ENCODE data around the gene UBR2.

Gene UBR2

DNA sequence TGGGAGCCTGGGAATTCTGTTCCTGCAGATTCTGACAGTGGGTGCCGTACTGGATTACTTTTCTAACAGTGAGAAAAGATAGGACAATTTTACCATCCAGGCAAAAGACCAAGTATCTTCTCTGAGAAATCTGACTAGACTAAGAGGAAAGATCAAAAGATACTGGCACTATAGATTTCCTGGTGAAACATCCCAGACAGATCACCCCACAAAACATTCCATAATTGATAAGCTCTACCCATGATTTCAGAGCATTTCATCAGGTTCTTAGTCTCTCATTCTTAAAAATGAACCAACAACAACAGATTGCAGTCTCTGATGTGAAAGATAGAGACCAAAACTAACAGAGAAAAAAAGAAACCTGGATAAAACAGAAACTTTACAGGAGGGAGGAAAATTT is 13.6 kb upstream of the UBR2 start:
- TF ChIP-seq, protein P1, sequence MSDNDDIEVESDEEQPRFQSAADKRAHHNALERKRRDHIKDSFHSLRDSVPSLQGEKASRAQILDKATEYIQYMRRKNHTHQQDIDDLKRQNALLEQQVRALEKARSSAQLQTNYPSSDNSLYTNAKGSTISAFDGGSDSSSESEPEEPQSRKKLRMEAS (IDR thresholded peaks at IDR 0.05): no peak
- TF ChIP-seq YY1 (IDR thresholded peaks at IDR 0.05; ENCODE audit: low read depth): no peak
- no peak for TF ChIP-seq TAF1 (IDR thresholded peaks at IDR 0.05; ENCODE audit: low read depth)
- TF ChIP-seq EP300 (IDR thresholded peaks at IDR 0.05; ENCODE audit: borderline replicate concordance): no peak
- TF ChIP-seq TEAD4 (IDR thresholded peaks at IDR 0.05): no peak
- TF ChIP-seq RAD21 (IDR thresholded peaks at IDR 0.05; ENCODE audit: low read depth): no peak
- no peak for TF ChIP-seq NFIC (IDR thresholded peaks at IDR 0.05)
- no peak for TF ChIP-seq CREB1 (IDR thresholded peaks at IDR 0.05; ENCODE audit: low read depth)
- no peak for TF ChIP-seq TCF12 (IDR thresholded peaks at IDR 0.05; ENCODE audit: low read depth)
- TF ChIP-seq, protein P2, sequence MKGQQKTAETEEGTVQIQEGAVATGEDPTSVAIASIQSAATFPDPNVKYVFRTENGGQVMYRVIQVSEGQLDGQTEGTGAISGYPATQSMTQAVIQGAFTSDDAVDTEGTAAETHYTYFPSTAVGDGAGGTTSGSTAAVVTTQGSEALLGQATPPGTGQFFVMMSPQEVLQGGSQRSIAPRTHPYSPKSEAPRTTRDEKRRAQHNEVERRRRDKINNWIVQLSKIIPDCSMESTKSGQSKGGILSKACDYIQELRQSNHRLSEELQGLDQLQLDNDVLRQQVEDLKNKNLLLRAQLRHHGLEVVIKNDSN (IDR thresholded peaks at IDR 0.05): no peak
- no peak for TF ChIP-seq ZBTB7A (IDR thresholded peaks at IDR 0.05; ENCODE audit: low read depth)
- no peak for TF ChIP-seq FOXM1 (IDR thresholded peaks at IDR 0.05; ENCODE audit: borderline replicate concordance, low read depth)
- TF ChIP-seq, protein P3, sequence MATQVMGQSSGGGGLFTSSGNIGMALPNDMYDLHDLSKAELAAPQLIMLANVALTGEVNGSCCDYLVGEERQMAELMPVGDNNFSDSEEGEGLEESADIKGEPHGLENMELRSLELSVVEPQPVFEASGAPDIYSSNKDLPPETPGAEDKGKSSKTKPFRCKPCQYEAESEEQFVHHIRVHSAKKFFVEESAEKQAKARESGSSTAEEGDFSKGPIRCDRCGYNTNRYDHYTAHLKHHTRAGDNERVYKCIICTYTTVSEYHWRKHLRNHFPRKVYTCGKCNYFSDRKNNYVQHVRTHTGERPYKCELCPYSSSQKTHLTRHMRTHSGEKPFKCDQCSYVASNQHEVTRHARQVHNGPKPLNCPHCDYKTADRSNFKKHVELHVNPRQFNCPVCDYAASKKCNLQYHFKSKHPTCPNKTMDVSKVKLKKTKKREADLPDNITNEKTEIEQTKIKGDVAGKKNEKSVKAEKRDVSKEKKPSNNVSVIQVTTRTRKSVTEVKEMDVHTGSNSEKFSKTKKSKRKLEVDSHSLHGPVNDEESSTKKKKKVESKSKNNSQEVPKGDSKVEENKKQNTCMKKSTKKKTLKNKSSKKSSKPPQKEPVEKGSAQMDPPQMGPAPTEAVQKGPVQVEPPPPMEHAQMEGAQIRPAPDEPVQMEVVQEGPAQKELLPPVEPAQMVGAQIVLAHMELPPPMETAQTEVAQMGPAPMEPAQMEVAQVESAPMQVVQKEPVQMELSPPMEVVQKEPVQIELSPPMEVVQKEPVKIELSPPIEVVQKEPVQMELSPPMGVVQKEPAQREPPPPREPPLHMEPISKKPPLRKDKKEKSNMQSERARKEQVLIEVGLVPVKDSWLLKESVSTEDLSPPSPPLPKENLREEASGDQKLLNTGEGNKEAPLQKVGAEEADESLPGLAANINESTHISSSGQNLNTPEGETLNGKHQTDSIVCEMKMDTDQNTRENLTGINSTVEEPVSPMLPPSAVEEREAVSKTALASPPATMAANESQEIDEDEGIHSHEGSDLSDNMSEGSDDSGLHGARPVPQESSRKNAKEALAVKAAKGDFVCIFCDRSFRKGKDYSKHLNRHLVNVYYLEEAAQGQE (IDR thresholded peaks at IDR 0.05; ENCODE audit: low read depth): no peak
- no peak for TF ChIP-seq EGR1 (IDR thresholded peaks at IDR 0.05)
- no peak for TF ChIP-seq CEBPB (IDR thresholded peaks at IDR 0.05)

DNA sequence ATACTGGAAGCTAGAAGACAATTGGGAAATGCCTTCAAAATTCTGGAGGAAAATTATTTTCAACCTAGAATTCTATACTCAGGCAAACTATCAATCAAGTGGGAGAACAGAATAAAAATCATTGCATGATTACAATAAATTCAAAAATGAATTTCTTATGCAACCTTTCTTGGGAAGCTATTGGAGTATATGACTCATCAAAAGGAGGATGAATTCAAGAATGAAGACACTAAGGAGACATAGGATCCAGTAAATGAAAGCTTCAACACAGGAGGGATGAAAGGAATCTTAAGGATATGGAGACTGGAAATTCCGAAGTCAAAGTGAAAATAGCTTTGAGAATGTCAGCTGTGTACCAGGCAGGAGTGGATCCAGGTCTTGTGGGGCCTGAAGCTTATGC is 12.6 kb upstream of the UBR2 start:
- TF ChIP-seq, protein P2 (IDR thresholded peaks at IDR 0.05): no peak
- TF ChIP-seq CEBPB (IDR thresholded peaks at IDR 0.05) (no peak), TAF1 (IDR thresholded peaks at IDR 0.05; ENCODE audit: low read depth) (no peak), RAD21 (IDR thresholded peaks at IDR 0.05; ENCODE audit: low read depth) (no peak), ZBTB7A (IDR thresholded peaks at IDR 0.05; ENCODE audit: low read depth) (no peak), TEAD4 (IDR thresholded peaks at IDR 0.05) (no peak)
- TF ChIP-seq, protein P3 (IDR thresholded peaks at IDR 0.05; ENCODE audit: low read depth): no peak
- TF ChIP-seq, protein P1 (IDR thresholded peaks at IDR 0.05): no peak

DNA sequence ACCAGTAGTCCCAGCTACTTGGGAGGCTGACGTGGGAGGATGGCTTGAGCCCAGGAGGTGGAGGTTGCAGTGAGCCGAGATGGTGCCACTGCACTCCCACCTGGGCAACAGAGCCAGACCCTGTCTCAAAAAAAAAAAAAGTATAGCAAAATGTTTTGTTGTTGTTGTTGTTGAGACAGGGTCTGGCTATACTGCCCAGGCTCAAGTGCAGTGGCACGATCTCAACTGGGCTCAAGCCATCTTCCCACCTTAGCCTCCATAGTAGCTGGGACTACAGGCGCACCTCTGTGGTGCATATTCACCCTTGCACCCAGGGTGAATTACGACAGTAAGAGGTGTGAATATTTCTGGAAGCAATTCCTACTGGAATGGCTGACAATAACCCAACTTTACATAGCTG is 11.4 kb upstream of the UBR2 start:
- TF ChIP-seq TAF1 (IDR thresholded peaks at IDR 0.05; ENCODE audit: low read depth): no peak
- no peak for TF ChIP-seq RAD21 (IDR thresholded peaks at IDR 0.05; ENCODE audit: low read depth)
- TF ChIP-seq, protein P3 (IDR thresholded peaks at IDR 0.05; ENCODE audit: low read depth): no peak
- TF ChIP-seq YY1 (IDR thresholded peaks at IDR 0.05; ENCODE audit: low read depth): no peak
- TF ChIP-seq TEAD4 (IDR thresholded peaks at IDR 0.05): no peak
- no peak for TF ChIP-seq EP300 (IDR thresholded peaks at IDR 0.05; ENCODE audit: borderline replicate concordance)
- no peak for TF ChIP-seq ZBTB7A (IDR thresholded peaks at IDR 0.05; ENCODE audit: low read depth)

DNA sequence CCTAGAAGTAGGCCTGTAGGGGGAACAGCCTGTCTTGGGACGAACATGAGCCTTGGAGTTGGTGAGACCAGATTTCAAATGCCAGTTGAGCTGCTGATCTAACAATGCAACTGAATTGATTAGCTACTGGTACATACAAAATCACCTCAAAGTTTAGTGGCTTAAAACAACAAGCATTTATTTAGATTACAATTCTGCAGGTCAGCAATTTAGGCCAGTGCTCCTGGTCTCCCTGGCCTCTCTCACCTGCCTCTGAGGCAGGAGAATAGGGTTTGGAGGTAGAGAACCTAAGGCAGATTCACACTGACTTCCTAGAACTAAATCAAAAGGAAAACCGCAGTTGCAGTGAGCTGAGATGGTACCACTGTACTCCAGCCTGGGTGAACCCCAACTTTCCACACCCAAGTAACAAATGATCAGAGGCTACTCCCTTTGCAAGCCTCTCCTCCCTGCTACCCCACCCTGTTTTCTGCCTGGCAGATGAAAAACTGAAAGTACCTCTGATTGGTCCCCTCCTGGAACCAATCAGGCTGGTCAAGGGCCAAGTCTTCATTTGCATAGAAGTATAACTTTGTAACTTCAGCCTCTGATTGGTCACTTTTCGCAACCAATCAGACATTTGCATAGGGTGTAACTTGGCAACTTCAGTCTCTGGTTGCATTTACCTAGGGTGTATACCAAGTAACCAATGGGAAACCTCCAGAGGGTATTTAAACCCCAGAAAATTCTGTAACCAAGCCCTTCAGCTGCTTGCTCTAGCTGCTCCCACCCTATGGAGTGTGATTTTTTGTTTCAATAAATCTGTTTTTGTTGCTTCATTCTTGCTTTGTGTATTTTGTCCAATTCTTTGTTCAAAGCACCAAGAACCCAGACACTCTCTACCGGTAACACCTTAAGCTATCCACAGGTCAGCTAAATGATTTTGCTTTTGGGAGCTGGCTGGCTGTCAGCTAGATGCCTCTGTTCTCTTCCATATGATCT is 8.1 kb upstream of the UBR2 start:
- TF ChIP-seq, protein P2 (IDR thresholded peaks at IDR 0.05): no peak
- TF ChIP-seq FOXM1 (IDR thresholded peaks at IDR 0.05; ENCODE audit: borderline replicate concordance, low read depth): no peak
- no peak for TF ChIP-seq ZBTB7A (IDR thresholded peaks at IDR 0.05; ENCODE audit: low read depth)
- no peak for TF ChIP-seq CREB1 (IDR thresholded peaks at IDR 0.05; ENCODE audit: low read depth)
- TF ChIP-seq TAF1 (IDR thresholded peaks at IDR 0.05; ENCODE audit: low read depth): no peak
